ENCODE data around the gene PLD4.
"Not testable (repeated sequence)": the region's sequence is repeated elsewhere in the genome, so short reads cannot be mapped to it uniquely, and the experiment has no call there.

The PLD4 gene

GRCh38 chr14:104912053-104912452, 12.6 kb upstream of the PLD4 start:
- Mint-ChIP-seq H3K4me1 (no peaks in the 10 kb centered on the region), H3K27me3 (peaks cover 18% of the 10 kb centered on the region), H3K27ac (no peak overlapping the region), H3K9me3 (peaks cover 11% of the 10 kb centered on the region), H3K36me3 (peaks cover 4% of the 10 kb centered on the region), H3K4me3 (no peak overlapping the region)

- Mint-ChIP-seq H3K27ac (no peak overlapping the region), H3K27me3 (peaks cover 17% of the 10 kb centered on the region), H3K4me1 (no peaks in the 10 kb centered on the region), H3K9me3 (peaks cover 11% of the 10 kb centered on the region), H3K36me3 (peaks cover 4% of the 10 kb centered on the region), H3K4me3 (no peak overlapping the region)
Measured at GRCh38 chr14:104913435-104913834, 11.2 kb upstream of the PLD4 start.

GRCh38 chr14:104917116-104917515, 7.6 kb upstream of the PLD4 start:
- Mint-ChIP-seq H3K4me3 (no peak overlapping the region), H3K27me3 (peaks cover 5% of the 10 kb centered on the region), H3K9me3 (peaks cover 2% of the 10 kb centered on the region), H3K36me3 (peaks cover under 1% of the 10 kb centered on the region), H3K27ac (no peak overlapping the region), H3K4me1 (no peaks in the 10 kb centered on the region)

DNA sequence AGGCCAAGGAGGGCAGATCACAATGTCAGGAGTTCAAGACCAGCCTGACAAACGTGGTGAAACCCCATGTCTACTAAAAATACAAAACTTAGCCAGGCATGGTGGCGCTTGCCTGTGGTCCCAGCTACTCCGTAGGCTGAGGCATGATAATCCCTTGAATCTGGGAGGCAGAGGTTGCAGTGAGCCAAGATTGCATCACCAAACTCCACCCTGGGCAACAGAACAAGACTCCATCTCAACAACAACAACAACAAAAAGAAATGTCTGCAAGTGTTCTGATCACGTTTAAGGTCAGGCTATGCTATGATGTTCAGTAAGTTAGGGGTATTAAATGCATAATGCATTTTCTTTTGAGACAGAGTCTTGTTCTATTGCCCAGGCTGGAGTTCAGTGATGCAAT, 6.7 kb upstream of the PLD4 start:
- Mint-ChIP-seq H3K4me3 (no peak overlapping the region), H3K27me3 (peaks cover 4% of the 10 kb centered on the region), H3K36me3 (no peaks in the 10 kb centered on the region), H3K4me1 (no peaks in the 10 kb centered on the region), H3K9me3 (no peaks in the 10 kb centered on the region), H3K27ac (no peak overlapping the region)

GRCh38 chr14:104919152-104919992, 5.3 kb upstream of the PLD4 start:
- not testable (repeated sequence) for H3K36me3 Mint-ChIP-seq, H3K9me3 Mint-ChIP-seq, H3K4me1 Mint-ChIP-seq, H3K27me3 Mint-ChIP-seq, H3K4me3 Mint-ChIP-seq, H3K27ac Mint-ChIP-seq

GRCh38 chr14:104919993-104920315, 4.7 kb upstream of the PLD4 start:
- Mint-ChIP-seq H3K4me3 (no peak overlapping the region), H3K36me3 (no peaks in the 10 kb centered on the region), H3K4me1 (no peaks in the 10 kb centered on the region), H3K9me3 (no peaks in the 10 kb centered on the region), H3K27ac (no peak overlapping the region), H3K27me3 (no peaks in the 10 kb centered on the region)

DNA sequence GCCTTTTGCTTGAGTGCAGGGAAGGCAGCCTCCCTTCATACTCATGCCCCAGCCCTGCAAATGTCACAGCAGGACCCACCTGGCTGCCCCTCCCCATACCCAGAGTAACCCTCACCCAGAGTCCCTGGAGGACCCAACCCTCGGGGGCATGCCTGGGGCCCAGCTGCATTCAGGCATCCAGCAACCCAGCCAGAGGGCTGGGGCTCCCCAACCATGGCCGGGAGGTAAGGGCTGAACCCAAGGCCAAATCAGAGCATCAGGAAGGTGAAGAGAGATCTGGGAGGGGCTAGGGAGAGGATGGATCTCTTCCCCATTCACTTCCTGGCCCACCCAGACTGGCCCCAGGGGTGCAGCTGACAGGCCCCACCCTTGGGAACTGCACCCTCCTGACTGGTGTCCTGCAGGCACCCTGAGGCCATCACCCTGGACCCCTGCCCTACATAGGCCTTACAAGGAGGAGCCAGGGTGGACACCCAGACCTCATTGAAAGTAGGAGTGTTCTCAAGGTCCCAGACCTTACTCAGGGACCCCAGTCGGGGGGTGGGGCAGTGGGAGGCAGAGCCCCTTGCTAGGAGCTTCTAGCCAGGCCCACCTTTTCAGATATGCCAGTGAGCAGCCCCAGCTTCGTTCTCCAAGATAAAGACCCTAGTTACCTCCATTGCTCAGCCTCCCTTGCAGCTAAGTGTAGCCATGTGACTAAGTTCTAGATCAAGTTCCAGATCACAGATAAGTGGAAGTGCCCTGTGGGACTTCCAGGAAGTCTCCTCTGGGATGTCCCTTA, 849 bp upstream of the PLD4 start:
- Mint-ChIP-seq H3K36me3 (no peaks in the 10 kb centered on the region), H3K27ac (no peak overlapping the region), H3K9me3 (no peaks in the 10 kb centered on the region), H3K4me1 (no peaks in the 10 kb centered on the region), H3K27me3 (no peaks in the 10 kb centered on the region), H3K4me3 (no peak overlapping the region)

DNA sequence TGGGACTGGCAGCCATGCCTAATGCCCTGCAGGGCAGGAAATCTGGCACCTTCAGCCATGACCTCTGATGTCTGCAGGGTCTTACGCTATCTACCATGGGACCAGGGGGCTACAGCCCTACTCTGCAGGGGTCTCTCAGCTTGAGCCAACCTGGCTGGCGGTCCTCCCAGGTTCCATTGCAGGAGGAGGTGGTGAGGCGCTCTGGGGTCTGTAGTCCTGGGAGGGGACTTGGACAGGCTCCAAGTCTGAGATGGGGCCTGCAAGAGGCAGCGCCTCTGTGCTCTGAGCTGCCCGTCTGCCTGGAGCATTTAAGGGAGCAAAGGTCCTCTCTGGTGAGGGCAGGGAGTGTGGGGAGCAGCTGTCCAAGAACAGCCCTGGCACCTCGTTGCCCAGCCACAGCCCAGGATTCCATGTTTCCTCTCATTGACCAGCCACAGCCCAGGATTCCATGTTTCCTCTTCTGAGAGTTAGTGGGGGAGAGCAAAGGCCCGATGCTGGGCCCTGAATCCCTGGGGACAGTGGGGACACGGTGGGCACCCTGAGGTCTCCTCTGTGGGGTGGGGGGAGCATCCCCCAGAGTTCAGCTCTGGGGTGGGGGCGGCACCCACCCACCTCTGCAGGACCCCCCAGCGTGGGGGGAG, 655 bp downstream of the PLD4 start:
- no peaks in the 10 kb centered on the region for H3K27me3 Mint-ChIP-seq
- no peaks in the 10 kb centered on the region for H3K4me1 Mint-ChIP-seq
- no peak overlapping the region for H3K27ac Mint-ChIP-seq
- H3K36me3 Mint-ChIP-seq, result no peaks in the 10 kb centered on the region
- no peak overlapping the region for H3K4me3 Mint-ChIP-seq
- H3K9me3 Mint-ChIP-seq, result no peaks in the 10 kb centered on the region

- Mint-ChIP-seq H3K36me3 (no peaks in the 10 kb centered on the region), H3K27ac (no peak overlapping the region), H3K4me3 (no peak overlapping the region), H3K4me1 (no peaks in the 10 kb centered on the region), H3K27me3 (no peaks in the 10 kb centered on the region), H3K9me3 (no peaks in the 10 kb centered on the region)
Measured at GRCh38 chr14:104925855-104926609, 1.4 kb downstream of the PLD4 start.

DNA sequence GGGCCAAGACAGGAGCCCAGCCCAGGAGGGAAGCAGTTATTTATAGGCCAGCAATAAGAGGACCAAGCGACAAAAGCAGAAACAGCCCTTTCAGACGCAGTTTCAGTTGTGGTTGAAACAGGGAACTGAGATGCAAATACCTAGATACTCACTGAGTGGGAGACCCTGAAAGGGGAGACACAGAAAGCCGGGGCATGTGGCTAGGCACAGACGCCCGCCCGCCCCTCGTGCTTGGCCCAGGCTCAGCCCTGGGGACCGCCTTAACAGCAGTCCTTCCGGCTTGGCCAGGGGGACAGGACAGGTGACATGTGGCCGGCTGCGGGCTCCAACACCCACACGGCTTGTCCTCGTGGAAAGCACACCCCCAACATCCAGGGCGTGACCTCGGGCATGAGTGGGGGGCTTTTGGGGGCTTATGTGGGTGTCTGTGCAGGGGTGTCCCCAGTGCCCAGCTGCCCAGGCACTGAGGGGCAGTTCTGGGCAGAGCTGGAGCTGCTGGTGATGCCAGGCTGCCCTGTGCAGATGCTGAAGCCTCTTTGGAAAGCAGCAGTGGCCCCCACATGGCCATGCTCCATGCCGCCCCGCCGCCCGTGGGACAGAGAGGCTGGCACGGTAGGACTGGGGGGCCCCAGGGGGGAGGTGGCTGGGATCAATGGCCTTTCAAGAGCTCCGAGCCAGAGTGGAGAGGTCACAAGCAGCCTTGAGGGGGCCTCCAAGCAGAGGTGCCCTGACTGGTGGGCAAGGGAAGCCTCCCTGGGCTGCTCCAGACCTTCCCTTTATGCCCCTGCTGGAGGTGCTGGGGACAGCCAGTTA, 2.1 kb downstream of the PLD4 start:
- no peaks in the 10 kb centered on the region for H3K4me1 Mint-ChIP-seq
- no peak overlapping the region for H3K27ac Mint-ChIP-seq
- no peaks in the 10 kb centered on the region for H3K36me3 Mint-ChIP-seq
- no peaks in the 10 kb centered on the region for H3K27me3 Mint-ChIP-seq
- no peaks in the 10 kb centered on the region for H3K9me3 Mint-ChIP-seq
- no peak overlapping the region for H3K4me3 Mint-ChIP-seq

- Mint-ChIP-seq H3K27ac (no peak overlapping the region), H3K9me3 (no peaks in the 10 kb centered on the region), H3K4me3 (no peak overlapping the region), H3K4me1 (no peaks in the 10 kb centered on the region), H3K27me3 (no peaks in the 10 kb centered on the region), H3K36me3 (no peaks in the 10 kb centered on the region)
Measured at GRCh38 chr14:104927432-104927816, 2.7 kb downstream of the PLD4 start.

DNA sequence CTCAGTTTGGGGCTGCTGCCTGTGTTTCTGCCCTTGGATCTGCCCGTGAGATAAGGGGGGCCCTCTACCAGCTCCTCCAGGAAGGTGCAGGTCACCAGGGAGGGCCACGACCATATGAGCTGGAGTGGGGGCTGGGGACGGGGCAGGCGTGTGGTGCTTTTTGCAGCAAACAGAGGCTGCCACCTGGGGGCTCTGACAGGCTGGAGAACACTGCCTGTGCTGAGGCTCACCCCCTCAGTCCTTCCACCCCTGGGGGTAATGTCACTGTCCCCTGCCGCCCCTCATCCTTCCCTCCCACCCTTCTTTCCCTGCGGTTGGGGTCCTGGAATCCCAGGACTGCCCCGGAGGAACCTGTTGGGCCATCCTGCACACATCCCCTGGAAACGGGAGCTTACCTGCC, 3.2 kb downstream of the PLD4 start:
- no peak overlapping the region for H3K4me3 Mint-ChIP-seq
- H3K4me1 Mint-ChIP-seq, result no peaks in the 10 kb centered on the region
- no peak overlapping the region for H3K27ac Mint-ChIP-seq
- no peaks in the 10 kb centered on the region for H3K36me3 Mint-ChIP-seq
- H3K27me3 Mint-ChIP-seq, result no peaks in the 10 kb centered on the region
- no peaks in the 10 kb centered on the region for H3K9me3 Mint-ChIP-seq

GRCh38 chr14:104928391-104929133, 3.9 kb downstream of the PLD4 start:
- no peaks in the 10 kb centered on the region for H3K9me3 Mint-ChIP-seq
- H3K27ac Mint-ChIP-seq, result no peak overlapping the region
- H3K4me3 Mint-ChIP-seq, result no peak overlapping the region
- H3K36me3 Mint-ChIP-seq, result no peaks in the 10 kb centered on the region
- H3K4me1 Mint-ChIP-seq, result no peaks in the 10 kb centered on the region
- no peaks in the 10 kb centered on the region for H3K27me3 Mint-ChIP-seq
